DMS153 (cell line): ENCODE results near the gene MEPE.

ENCODE experiments used
- DNase-seq: peaks from one replicate; lab custom pipeline; 2025; lab: John Stamatoyannopoulos, UW

MEPE gene

GRCh38 chr4:87843936-87844335 lies 11.2 kb downstream of the MEPE start:
- DNase-seq: peak; percentile 47

- no peak for DNase-seq
These were observed 11.7 kb downstream of the MEPE start for GRCh38 chr4:87844452-87844851.

- no peak for DNase-seq
These were observed 13.5 kb downstream of the MEPE start for GRCh38 chr4:87846226-87846625.

GRCh38 chr4:87848622-87849351 lies 16.0 kb downstream of the MEPE start:
- peak; percentile 43 for DNase-seq

GRCh38 chr4:87849612-87850011 lies 16.8 kb downstream of the MEPE start:
- no peak for DNase-seq

GRCh38 chr4:87851332-87851731 lies 18.6 kb downstream of the MEPE start:
- DNase-seq: no peak

GRCh38 chr4:87851953-87852352 lies 19.2 kb downstream of the MEPE start:
- DNase-seq: no peak

GRCh38 chr4:87853108-87853507 lies 20.3 kb downstream of the MEPE start:
- peak; percentile 26 for DNase-seq

GRCh38 chr4:87853891-87854290 lies 21.1 kb downstream of the MEPE start:
- no peak for DNase-seq

GRCh38 chr4:87855559-87855958 lies 22.8 kb downstream of the MEPE start:
- DNase-seq: no peak

GRCh38 chr4:87856816-87857215 lies 24.0 kb downstream of the MEPE start:
- no peak for DNase-seq

- no peak for DNase-seq
These were observed 25.0 kb downstream of the MEPE start for GRCh38 chr4:87857789-87858188.

GRCh38 chr4:87862236-87862635 lies 29.5 kb downstream of the MEPE start:
- DNase-seq: no peak

GRCh38 chr4:87863486-87863885 lies 30.7 kb downstream of the MEPE start:
- DNase-seq: no peak

GRCh38 chr4:87864321-87864720 lies 31.6 kb downstream of the MEPE start:
- no peak for DNase-seq

- DNase-seq: no peak
These were observed 32.5 kb downstream of the MEPE start for GRCh38 chr4:87865288-87865687.

- DNase-seq: no peak
These were observed 33.3 kb downstream of the MEPE start for GRCh38 chr4:87865960-87866598.

GRCh38 chr4:87868522-87868921 lies 35.8 kb downstream of the MEPE start:
- no peak for DNase-seq

GRCh38 chr4:87872028-87872427 lies 39.3 kb downstream of the MEPE start:
- DNase-seq: no peak

- no peak for DNase-seq
These were observed 42.4 kb downstream of the MEPE start for GRCh38 chr4:87875191-87875590.

- DNase-seq: no peak
These were observed 47.3 kb downstream of the MEPE start for GRCh38 chr4:87880106-87880505.

GRCh38 chr4:87881115-87881514 lies 48.3 kb downstream of the MEPE start:
- DNase-seq: no peak

GRCh38 chr4:87882321-87882720 lies 49.6 kb downstream of the MEPE start:
- DNase-seq: no peak

- no peak for DNase-seq
These were observed 50.1 kb downstream of the MEPE start for GRCh38 chr4:87882861-87883260.
